ENCODE results near the gene ASIC2. TPM values are rescaled to one million over a fixed set of nuclear protein-coding genes. Genes with fewer than 3 reads are reported as not detected.

ASIC2 gene
- total RNA-seq, 2 donors from 2014 or later, result 3.0 to 3.3 TPM

GRCh38 chr17:33179151-33179550 lies 113.9 kb downstream of the ASIC2 start:
- Mint-ChIP-seq H3K4me1 (peaks cover 12% of the 10 kb centered on the region), H3K27ac (no peak overlapping the region), H3K4me3 (no peak overlapping the region), H3K27me3 (ENCODE audit: insufficient read depth) (peaks cover 63% of the 10 kb centered on the region), H3K36me3 (ENCODE audit: low read depth) (no peaks in the 10 kb centered on the region), H3K9me3 (no peaks in the 10 kb centered on the region)
- no peak overlapping the region for H3K4me3 ChIP-seq (ENCODE audit: low read length)
- H3K36me3 ChIP-seq (ENCODE audit: control insufficient read depth, insufficient read depth, low read length), result no peaks in the 10 kb centered on the region
- H3K27ac ChIP-seq (ENCODE audit: low read depth, low read length), result no peak overlapping the region
- H3K4me1 ChIP-seq (ENCODE audit: control insufficient read depth, insufficient read depth, low read length), result peaks cover 5% of the 10 kb centered on the region
- peaks cover 25% of the 10 kb centered on the region for H3K27me3 ChIP-seq (ENCODE audit: control insufficient read depth, insufficient read depth, low read length, poor library complexity, severe bottlenecking)
- no peak for TF ChIP-seq CTCF (conservative IDR thresholded peaks at IDR 0.05)
- no peak overlapping the region for H3K9ac ChIP-seq (ENCODE audit: extremely low read depth, low read length, poor library complexity, severe bottlenecking)
- no peak for DNase-seq
- 88 to 93% methylated on average over 3 to 4 of the region's 4 CpGs for WGBS, 2 experiments (ENCODE audit: insufficient coverage in 1 of 2, insufficient read length in 1 of 2)
- H3K9me3 ChIP-seq (ENCODE audit: control insufficient read depth, low read length), result no peaks in the 10 kb centered on the region

GRCh38 chr17:33178681-33179080 lies 114.4 kb downstream of the ASIC2 start:
- H3K27ac Mint-ChIP-seq, result no peak overlapping the region
- Histone ChIP-seq H3K36me3 (ENCODE audit: control insufficient read depth, insufficient read depth, low read length) (no peaks in the 10 kb centered on the region), H3K27me3 (ENCODE audit: control insufficient read depth, insufficient read depth, low read length, poor library complexity, severe bottlenecking) (peaks cover 20% of the 10 kb centered on the region), H3K9me3 (ENCODE audit: control insufficient read depth, low read length) (no peaks in the 10 kb centered on the region), H3K4me3 (ENCODE audit: low read length) (no peak overlapping the region), H3K9ac (ENCODE audit: extremely low read depth, low read length, poor library complexity, severe bottlenecking) (no peak overlapping the region), H3K4me1 (ENCODE audit: control insufficient read depth, insufficient read depth, low read length) (peaks cover 5% of the 10 kb centered on the region), H3K27ac (ENCODE audit: low read depth, low read length) (no peak overlapping the region)
- H3K27me3 Mint-ChIP-seq (ENCODE audit: insufficient read depth), result peaks cover 59% of the 10 kb centered on the region
- H3K36me3 Mint-ChIP-seq (ENCODE audit: low read depth), result no peaks in the 10 kb centered on the region
- DNase-seq, result no peak
- H3K4me3 Mint-ChIP-seq, result no peak overlapping the region
- TF ChIP-seq CTCF (conservative IDR thresholded peaks at IDR 0.05), result no peak
- H3K9me3 Mint-ChIP-seq, result no peaks in the 10 kb centered on the region
- H3K4me1 Mint-ChIP-seq, result peaks cover 12% of the 10 kb centered on the region
- WGBS, 2 experiments (ENCODE audit: insufficient coverage in 1 of 2, insufficient read length in 1 of 2), result 89 to 94% methylated on average over 3 of the region's 3 CpGs

- H3K27ac ChIP-seq (ENCODE audit: low read depth, low read length), result no peak overlapping the region
- DNase-seq, result no peak
- no peak for TF ChIP-seq CTCF (conservative IDR thresholded peaks at IDR 0.05)
Observed at GRCh38 chr17:33175562-33175961, 117.5 kb downstream of the ASIC2 start.

More at GRCh38 chr17:33175562-33175961, 117.5 kb downstream of the ASIC2 start:
- H3K9me3 ChIP-seq (ENCODE audit: control insufficient read depth, low read length), result no peaks in the 10 kb centered on the region
- 87 to 90% methylated on average over 6 to 8 of the region's 8 CpGs for WGBS, 2 experiments (ENCODE audit: insufficient coverage in 1 of 2, insufficient read length in 1 of 2)
- Mint-ChIP-seq H3K9me3 (no peaks in the 10 kb centered on the region), H3K36me3 (ENCODE audit: low read depth) (no peaks in the 10 kb centered on the region), H3K27me3 (ENCODE audit: insufficient read depth) (peaks cover 50% of the 10 kb centered on the region), H3K27ac (no peak overlapping the region), H3K4me3 (no peak overlapping the region), H3K4me1 (no peaks in the 10 kb centered on the region)
- H3K4me1 ChIP-seq (ENCODE audit: control insufficient read depth, insufficient read depth, low read length), result no peaks in the 10 kb centered on the region
- no peak overlapping the region for H3K4me3 ChIP-seq (ENCODE audit: low read length)
- no peak overlapping the region for H3K9ac ChIP-seq (ENCODE audit: extremely low read depth, low read length, poor library complexity, severe bottlenecking)
- H3K36me3 ChIP-seq (ENCODE audit: control insufficient read depth, insufficient read depth, low read length), result no peaks in the 10 kb centered on the region
- H3K27me3 ChIP-seq (ENCODE audit: control insufficient read depth, insufficient read depth, low read length, poor library complexity, severe bottlenecking), result peaks cover 16% of the 10 kb centered on the region

Data from endodermal cell (in vitro differentiated cells).